ENCODE measurements around the gene DYNLT3.

Gene DYNLT3

GRCh38 chrX:37872303-37872655 lies 24.9 kb upstream of the DYNLT3 start:
- Histone ChIP-seq H3K9ac (ENCODE audit: low read depth, low read length) (no peak overlapping the region), H3K27me3 (ENCODE audit: control insufficient read depth, insufficient read depth, low read length) (no peaks in the 10 kb centered on the region), H3K36me3 (ENCODE audit: insufficient read depth, low read length) (no peaks in the 10 kb centered on the region), H3K4me2 (ENCODE audit: low read length) (peak overlapping the region; percentile 35), H3K4me3 (ENCODE audit: low read length) (no peak overlapping the region), H3K4me1 (ENCODE audit: control insufficient read depth, insufficient read depth, low read length) (peaks cover 19% of the 10 kb centered on the region), H3K9me3 (replicated peaks; ENCODE audit: low read length) (no peaks in the 10 kb centered on the region)

DNA sequence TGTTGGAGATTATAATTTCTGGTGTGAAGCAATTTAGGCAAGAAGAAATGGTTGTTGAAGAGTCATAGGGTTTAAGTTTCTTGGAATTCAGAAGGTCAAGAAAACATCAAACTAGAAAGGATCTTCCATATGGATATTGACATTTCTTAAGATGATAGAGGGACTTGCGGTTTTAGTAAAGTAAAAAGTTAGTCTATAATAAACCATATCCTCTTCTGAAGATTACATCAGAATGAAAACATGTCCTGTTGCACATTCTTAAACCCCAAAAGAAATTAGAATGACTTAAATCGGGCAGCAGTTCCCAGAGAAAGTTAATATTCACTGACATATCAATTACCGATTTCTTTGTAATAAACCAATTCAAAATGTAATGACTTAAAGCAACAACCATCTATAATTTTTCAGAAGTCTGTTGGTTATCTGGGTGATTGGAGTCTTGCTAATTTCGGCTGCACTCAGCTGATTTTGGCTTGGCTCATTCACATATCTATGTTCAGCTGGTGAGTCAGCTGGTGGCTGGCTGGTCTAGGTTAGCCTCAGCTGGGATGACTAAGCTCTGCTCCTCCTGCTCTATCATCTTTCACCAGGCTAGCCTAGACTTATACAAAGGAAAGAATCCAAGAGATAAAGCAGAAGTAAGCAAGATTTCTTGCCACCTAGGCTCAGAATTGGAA lies 24.4 kb upstream of the DYNLT3 start:
- Histone ChIP-seq H3K36me3 (ENCODE audit: insufficient read depth, low read length) (no peaks in the 10 kb centered on the region), H3K9me3 (replicated peaks; ENCODE audit: low read length) (no peaks in the 10 kb centered on the region), H3K4me1 (ENCODE audit: control insufficient read depth, insufficient read depth, low read length) (peaks cover 19% of the 10 kb centered on the region), H3K27me3 (ENCODE audit: control insufficient read depth, insufficient read depth, low read length) (no peaks in the 10 kb centered on the region), H3K4me2 (ENCODE audit: low read length) (peak overlapping the region; percentile 51), H3K9ac (ENCODE audit: low read depth, low read length) (no peak overlapping the region), H3K4me3 (ENCODE audit: low read length) (no peak overlapping the region)

GRCh38 chrX:37867536-37868153 lies 20.3 kb upstream of the DYNLT3 start:
- Histone ChIP-seq H3K36me3 (ENCODE audit: insufficient read depth, low read length) (no peaks in the 10 kb centered on the region), H3K4me1 (ENCODE audit: control insufficient read depth, insufficient read depth, low read length) (peaks cover 14% of the 10 kb centered on the region), H3K27me3 (ENCODE audit: control insufficient read depth, insufficient read depth, low read length) (no peaks in the 10 kb centered on the region), H3K9ac (ENCODE audit: low read depth, low read length) (no peak overlapping the region), H3K4me2 (ENCODE audit: low read length) (no peak overlapping the region), H3K9me3 (replicated peaks; ENCODE audit: low read length) (no peaks in the 10 kb centered on the region), H3K4me3 (ENCODE audit: low read length) (no peak overlapping the region)

- no peak overlapping the region for H3K4me3 ChIP-seq (ENCODE audit: low read length)
- no peaks in the 10 kb centered on the region for H3K9me3 ChIP-seq (replicated peaks; ENCODE audit: low read length)
- no peak overlapping the region for H3K4me2 ChIP-seq (ENCODE audit: low read length)
- no peak overlapping the region for H3K9ac ChIP-seq (ENCODE audit: low read depth, low read length)
- no peaks in the 10 kb centered on the region for H3K4me1 ChIP-seq (ENCODE audit: control insufficient read depth, insufficient read depth, low read length)
- no peaks in the 10 kb centered on the region for H3K27me3 ChIP-seq (ENCODE audit: control insufficient read depth, insufficient read depth, low read length)
- no peaks in the 10 kb centered on the region for H3K36me3 ChIP-seq (ENCODE audit: insufficient read depth, low read length)
Measured at GRCh38 chrX:37863728-37864127, 16.4 kb upstream of the DYNLT3 start.

DNA sequence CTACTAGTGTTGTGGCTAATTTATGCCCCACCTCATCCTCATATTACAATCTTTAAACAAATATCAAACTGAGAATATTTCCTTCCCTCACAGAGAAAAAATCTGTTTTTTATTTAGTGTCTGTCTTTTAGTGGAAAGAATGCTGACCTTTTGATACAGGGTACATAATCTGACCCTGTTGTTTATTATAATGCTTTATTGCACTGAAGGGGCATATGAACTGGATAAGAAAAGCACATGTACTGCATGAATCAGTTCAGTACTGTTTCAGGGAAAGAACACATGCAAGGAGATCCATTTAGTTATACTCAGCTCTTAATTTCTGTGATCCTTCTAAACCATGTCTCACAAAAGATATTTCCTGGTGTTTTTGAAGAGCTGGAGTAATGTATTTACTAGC lies 15.5 kb upstream of the DYNLT3 start:
- Histone ChIP-seq H3K9ac (ENCODE audit: low read depth, low read length) (no peak overlapping the region), H3K4me1 (ENCODE audit: control insufficient read depth, insufficient read depth, low read length) (no peaks in the 10 kb centered on the region), H3K36me3 (ENCODE audit: insufficient read depth, low read length) (no peaks in the 10 kb centered on the region), H3K4me3 (ENCODE audit: low read length) (no peak overlapping the region), H3K27me3 (ENCODE audit: control insufficient read depth, insufficient read depth, low read length) (no peaks in the 10 kb centered on the region), H3K4me2 (ENCODE audit: low read length) (no peak overlapping the region), H3K9me3 (replicated peaks; ENCODE audit: low read length) (no peaks in the 10 kb centered on the region)

DNA sequence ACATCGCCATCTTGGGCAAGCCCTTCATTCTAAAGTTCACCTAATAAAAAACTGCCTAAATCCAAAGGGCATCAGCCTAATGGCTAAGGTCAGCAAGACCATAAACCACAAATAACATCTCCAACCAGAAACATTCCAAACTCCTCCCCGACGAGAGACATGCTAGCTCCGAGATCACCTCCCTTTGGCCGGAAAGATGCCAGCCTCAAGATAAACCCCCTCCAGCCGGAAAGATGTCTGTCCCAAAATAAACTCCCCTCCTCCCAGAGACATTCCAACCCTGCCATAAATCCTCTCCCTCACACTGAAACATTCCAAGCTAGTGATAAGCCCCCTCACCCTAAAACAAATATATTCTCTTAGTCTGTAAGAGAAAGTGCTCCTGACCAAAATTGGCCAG lies 13.3 kb upstream of the DYNLT3 start:
- Histone ChIP-seq H3K9ac (ENCODE audit: low read depth, low read length) (no peak overlapping the region), H3K4me3 (ENCODE audit: low read length) (no peak overlapping the region), H3K36me3 (ENCODE audit: insufficient read depth, low read length) (no peaks in the 10 kb centered on the region), H3K4me2 (ENCODE audit: low read length) (no peak overlapping the region), H3K9me3 (replicated peaks; ENCODE audit: low read length) (no peaks in the 10 kb centered on the region), H3K27me3 (ENCODE audit: control insufficient read depth, insufficient read depth, low read length) (no peaks in the 10 kb centered on the region), H3K4me1 (ENCODE audit: control insufficient read depth, insufficient read depth, low read length) (no peaks in the 10 kb centered on the region)

DNA sequence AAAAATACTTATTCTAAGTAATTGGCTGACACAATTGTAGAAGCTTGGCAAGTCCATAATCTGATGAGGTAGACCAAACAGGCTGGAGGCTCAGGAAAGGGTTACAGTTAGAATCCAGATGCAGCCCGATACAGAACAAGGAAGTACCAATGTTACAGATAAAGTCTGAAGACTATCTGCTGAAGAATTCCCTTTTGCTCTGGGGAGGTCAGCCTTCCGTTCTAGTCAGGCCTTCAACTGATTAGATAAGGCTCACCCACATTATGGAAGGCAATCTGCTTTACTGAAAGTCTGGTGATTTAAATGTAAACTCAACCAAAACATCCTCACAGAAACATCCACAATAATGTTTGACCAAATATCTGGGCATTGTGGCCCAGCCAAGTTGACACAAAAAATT lies 7.4 kb upstream of the DYNLT3 start:
- H3K36me3 ChIP-seq (ENCODE audit: insufficient read depth, low read length), result no peaks in the 10 kb centered on the region
- H3K4me3 ChIP-seq (ENCODE audit: low read length), result no peak overlapping the region
- H3K9ac ChIP-seq (ENCODE audit: low read depth, low read length), result no peak overlapping the region
- no peaks in the 10 kb centered on the region for H3K4me1 ChIP-seq (ENCODE audit: control insufficient read depth, insufficient read depth, low read length)
- no peaks in the 10 kb centered on the region for H3K27me3 ChIP-seq (ENCODE audit: control insufficient read depth, insufficient read depth, low read length)
- no peaks in the 10 kb centered on the region for H3K9me3 ChIP-seq (replicated peaks; ENCODE audit: low read length)
- no peak overlapping the region for H3K4me2 ChIP-seq (ENCODE audit: low read length)

DNA sequence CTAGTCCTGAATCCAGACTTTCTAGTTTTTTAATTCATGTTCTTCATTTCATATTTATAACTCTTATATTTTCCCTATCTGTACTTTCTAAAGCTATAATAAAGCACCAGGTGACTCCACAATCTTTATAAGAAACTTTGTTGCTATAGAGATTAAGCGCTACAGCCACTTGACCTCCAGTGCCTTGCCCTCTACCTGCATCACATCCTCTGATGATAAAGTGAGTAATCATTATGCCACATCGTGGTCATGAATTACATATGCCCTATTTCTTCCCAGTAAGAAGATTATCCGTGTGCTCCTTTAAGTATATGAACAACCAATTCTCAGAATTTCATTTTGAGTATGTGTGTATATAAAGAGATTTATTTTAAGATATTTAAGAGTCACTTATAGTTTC lies 6.8 kb upstream of the DYNLT3 start:
- no peak overlapping the region for H3K9ac ChIP-seq (ENCODE audit: low read depth, low read length)
- H3K4me2 ChIP-seq (ENCODE audit: low read length), result no peak overlapping the region
- no peaks in the 10 kb centered on the region for H3K9me3 ChIP-seq (replicated peaks; ENCODE audit: low read length)
- no peaks in the 10 kb centered on the region for H3K36me3 ChIP-seq (ENCODE audit: insufficient read depth, low read length)
- H3K27me3 ChIP-seq (ENCODE audit: control insufficient read depth, insufficient read depth, low read length), result no peaks in the 10 kb centered on the region
- H3K4me1 ChIP-seq (ENCODE audit: control insufficient read depth, insufficient read depth, low read length), result no peaks in the 10 kb centered on the region
- no peak overlapping the region for H3K4me3 ChIP-seq (ENCODE audit: low read length)

DNA sequence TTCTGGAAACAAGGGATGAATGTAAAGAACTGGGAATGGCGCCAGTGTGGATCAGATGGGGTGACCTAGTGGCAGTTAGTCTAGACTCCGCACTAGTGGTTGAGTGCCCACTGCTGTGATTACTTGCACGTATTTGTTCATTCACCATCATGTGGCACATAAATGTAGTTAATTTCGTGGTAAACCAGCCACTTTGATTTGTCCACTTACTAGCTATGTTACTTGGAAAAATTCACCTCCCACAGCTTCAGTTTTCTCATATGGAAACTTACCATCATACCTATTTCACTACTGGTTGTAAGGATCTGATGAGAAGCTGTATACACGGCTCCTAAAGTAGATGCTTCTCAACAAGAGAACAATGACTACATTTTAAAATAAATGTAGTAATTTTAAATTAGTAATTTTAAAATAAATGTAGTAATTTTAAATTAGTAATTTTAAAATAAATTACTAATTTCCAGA lies 394 bp upstream of the DYNLT3 start:
- no peaks in the 10 kb centered on the region for H3K27me3 ChIP-seq (ENCODE audit: control insufficient read depth, insufficient read depth, low read length)
- no peaks in the 10 kb centered on the region for H3K9me3 ChIP-seq (replicated peaks; ENCODE audit: low read length)
- peaks cover 3% of the 10 kb centered on the region for H3K4me1 ChIP-seq (ENCODE audit: control insufficient read depth, insufficient read depth, low read length)
- peak overlapping the region; percentile 76 for H3K4me3 ChIP-seq (ENCODE audit: low read length)
- peak overlapping the region; percentile 86 for H3K9ac ChIP-seq (ENCODE audit: low read depth, low read length)
- no peaks in the 10 kb centered on the region for H3K36me3 ChIP-seq (ENCODE audit: insufficient read depth, low read length)
- H3K4me2 ChIP-seq (ENCODE audit: low read length), result peak overlapping the region; percentile 71

- peak overlapping the region; percentile 86 for H3K9ac ChIP-seq (ENCODE audit: low read depth, low read length)
- H3K4me1 ChIP-seq (ENCODE audit: control insufficient read depth, insufficient read depth, low read length), result peaks cover 3% of the 10 kb centered on the region
- no peaks in the 10 kb centered on the region for H3K36me3 ChIP-seq (ENCODE audit: insufficient read depth, low read length)
- no peaks in the 10 kb centered on the region for H3K27me3 ChIP-seq (ENCODE audit: control insufficient read depth, insufficient read depth, low read length)
- peak overlapping the region; percentile 76 for H3K4me3 ChIP-seq (ENCODE audit: low read length)
- no peaks in the 10 kb centered on the region for H3K9me3 ChIP-seq (replicated peaks; ENCODE audit: low read length)
- peak overlapping the region; percentile 71 for H3K4me2 ChIP-seq (ENCODE audit: low read length)
Measured at GRCh38 chrX:37846558-37846933, 825 bp downstream of the DYNLT3 start.

DNA sequence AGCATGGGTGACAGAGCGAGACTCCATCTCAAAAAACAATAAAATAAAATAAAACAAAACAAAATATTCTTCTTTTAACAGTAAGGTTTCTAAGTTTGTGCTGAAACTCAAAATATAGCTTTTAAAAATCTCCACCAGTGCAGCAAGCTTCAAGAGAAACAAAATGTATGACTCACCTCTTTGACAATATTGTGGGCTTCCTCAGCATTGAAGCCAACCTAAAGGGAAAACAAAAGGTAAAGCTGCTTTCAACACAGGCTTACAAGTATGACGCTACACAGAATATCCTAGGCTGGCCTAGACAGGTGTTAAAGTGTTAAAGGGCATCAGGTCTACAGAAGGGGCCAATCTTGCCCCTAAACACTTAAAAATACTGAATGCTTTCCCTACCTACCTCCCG lies 1.2 kb downstream of the DYNLT3 start:
- H3K4me3 ChIP-seq (ENCODE audit: low read length), result peak overlapping the region; percentile 76
- H3K9ac ChIP-seq (ENCODE audit: low read depth, low read length), result no peak overlapping the region
- H3K4me1 ChIP-seq (ENCODE audit: control insufficient read depth, insufficient read depth, low read length), result peaks cover 3% of the 10 kb centered on the region
- H3K27me3 ChIP-seq (ENCODE audit: control insufficient read depth, insufficient read depth, low read length), result no peaks in the 10 kb centered on the region
- H3K4me2 ChIP-seq (ENCODE audit: low read length), result peak overlapping the region; percentile 71
- no peaks in the 10 kb centered on the region for H3K36me3 ChIP-seq (ENCODE audit: insufficient read depth, low read length)
- H3K9me3 ChIP-seq (replicated peaks; ENCODE audit: low read length), result no peaks in the 10 kb centered on the region

DNA sequence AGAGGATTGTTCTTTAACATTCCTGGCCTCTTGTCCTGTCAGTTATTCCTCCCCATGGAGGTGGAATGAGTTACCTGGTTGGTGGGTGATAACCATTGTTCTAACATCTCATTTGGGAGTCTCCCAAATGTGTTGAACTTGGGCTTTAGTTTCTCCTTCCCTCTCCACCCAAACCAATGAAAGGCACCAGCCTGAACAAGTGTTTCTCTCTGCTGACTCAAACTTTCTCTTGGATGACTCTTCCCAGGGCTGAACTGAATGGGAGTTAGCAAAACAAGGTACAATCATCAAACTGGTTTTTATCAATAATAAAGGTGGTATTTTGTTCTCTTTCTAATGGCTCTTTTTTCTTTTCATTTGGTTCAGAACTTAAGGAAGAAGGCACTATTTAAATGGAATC lies 2.7 kb downstream of the DYNLT3 start:
- Histone ChIP-seq H3K4me1 (ENCODE audit: control insufficient read depth, insufficient read depth, low read length) (peaks cover 3% of the 10 kb centered on the region), H3K27me3 (ENCODE audit: control insufficient read depth, insufficient read depth, low read length) (no peaks in the 10 kb centered on the region), H3K4me3 (ENCODE audit: low read length) (no peak overlapping the region), H3K4me2 (ENCODE audit: low read length) (no peak overlapping the region), H3K36me3 (ENCODE audit: insufficient read depth, low read length) (no peaks in the 10 kb centered on the region), H3K9me3 (replicated peaks; ENCODE audit: low read length) (no peaks in the 10 kb centered on the region), H3K9ac (ENCODE audit: low read depth, low read length) (no peak overlapping the region)
